Lung (tissue), 12 donors: Measurements from ENCODE around the gene RERE. TPM values are rescaled to one million over a fixed set of nuclear protein-coding genes. Genes with fewer than 3 reads are reported as not detected.
A peak's percentile ranks its signal among the peaks of the same experiment; 100 is the strongest.

Experiments
- ATAC-seq: fragments of 200-7000 bp; cut with Tn5 transposase; one replicate; pipeline ENCODE4 v1.9.1; 2020; ENCODE audit warnings: moderate number of reproducible peaks; ENCODE audit not compliant: insufficient read depth, low FRiP score
- DNase-seq, 3 donors: peaks; one replicate each; pipeline ENCODE4 v3.0.0-alpha.2; 2013 to 2017
- H3K27ac ChIP-seq, 2 donors: one replicate each; pipeline ENCODE4 v1.5.1; 2013; ENCODE audit warnings: mild to moderate bottlenecking in 2 of 2, moderate library complexity in 2 of 2, control low read depth in 1 of 2, inconsistent platforms in 1 of 2, low read depth in 1 of 2, low read length in 1 of 2
- H3K27me3 ChIP-seq, 3 donors: one replicate each; pipeline ENCODE4 v1.5.1; 2013; ENCODE audit warnings: low read length in 2 of 3; ENCODE audit not compliant: control insufficient read depth in 3 of 3, insufficient read depth in 3 of 3
- H3K36me3 ChIP-seq, 4 donors: one replicate each; pipeline ENCODE4 v1.5.1; 2013; ENCODE audit warnings: low read length in 4 of 4, mild to moderate bottlenecking in 1 of 4, moderate library complexity in 1 of 4; ENCODE audit not compliant: control insufficient read depth in 4 of 4, insufficient read depth in 4 of 4
- H3K4me1 ChIP-seq, 5 donors: one replicate each; pipeline ENCODE4 v1.5.1; 2013; ENCODE audit warnings: low read length in 5 of 5, mild to moderate bottlenecking in 2 of 5, moderate library complexity in 1 of 5; ENCODE audit not compliant: control insufficient read depth in 5 of 5, insufficient read depth in 5 of 5
- H3K4me3 ChIP-seq: one replicate; pipeline ENCODE4 v1.5.1; 2013; ENCODE audit warnings: mild to moderate bottlenecking, control low read depth, moderate library complexity
- H3K9ac ChIP-seq, 2 donors: one replicate each; pipeline ENCODE4 v1.5.1; 2013; ENCODE audit warnings: low read length in 2 of 2, control low read depth in 1 of 2; ENCODE audit not compliant: insufficient read depth in 1 of 2
- H3K9me3 ChIP-seq, 4 donors: one replicate each; pipeline ENCODE4 v1.5.1; 2013; ENCODE audit warnings: low read length in 3 of 4, mild to moderate bottlenecking in 1 of 4, moderate library complexity in 1 of 4; ENCODE audit not compliant: control insufficient read depth in 4 of 4, insufficient read depth in 3 of 4
- WGBS, 2 donors: extraction: QIAGEN DNeasy Blood & Tissue Kit; methylation state at CpG; one replicate each; pipeline ENCODE4 v1.1.7; 2013; 5-methylcytosine and 5-hydroxymethylcytosine counted together
- polyA plus RNA-seq, 2 donors: library from polyadenylated mRNA; stranded (reverse); fragments of 200-250 nt; gene quantifications; one replicate each; pipeline ENCODE4 v1.2.1, GENCODE V29; 2013
- total RNA-seq, 2 donors: library from RNA; depleted of rRNA in 1 of 2; stranded (reverse); fragments of >200 nt in 1 of 2; gene quantifications; one replicate each; pipeline ENCODE4 v1.2.1, GENCODE V29; 2014 to 2021
- TF ChIP-seq, protein P1 (sequence below): IDR thresholded peaks from 2 replicates; pipeline ENCODE4 v1.5.1; 2012; ENCODE audit warnings: mild to moderate bottlenecking; ENCODE audit errors: control extremely low read depth, extremely low read depth
- donor health status: control.
- donor health status: control.
- donor health status: Bipolar disorder and iron deficiency.
- donor health status: healthy.
- donor health status: DM: yes; HTN: yes; CAD: no.

RERE gene
- total and polyA plus RNA-seq, 4 donors, result 21.7 to 207 (median 57.5) TPM

GRCh38 chr1:8457760-8458381 lies 359.6 kb downstream of the RERE start:
- no peaks in the 10 kb centered on the region for H3K27me3 ChIP-seq
- 76 to 84% methylated on average over 7 of the region's 7 CpGs for WGBS, 2 donors
- DNase-seq, result no peak
- H3K9me3 ChIP-seq, result no peaks in the 10 kb centered on the region
- H3K4me1 ChIP-seq, result peaks cover 5 to 55% (median 26%) of the 10 kb centered on the region in 5 donors
- no peak overlapping the region for H3K9ac ChIP-seq
- H3K36me3 ChIP-seq, result no peaks in the 10 kb centered on the region
- no peak for ATAC-seq
- TF ChIP-seq, protein P1, sequence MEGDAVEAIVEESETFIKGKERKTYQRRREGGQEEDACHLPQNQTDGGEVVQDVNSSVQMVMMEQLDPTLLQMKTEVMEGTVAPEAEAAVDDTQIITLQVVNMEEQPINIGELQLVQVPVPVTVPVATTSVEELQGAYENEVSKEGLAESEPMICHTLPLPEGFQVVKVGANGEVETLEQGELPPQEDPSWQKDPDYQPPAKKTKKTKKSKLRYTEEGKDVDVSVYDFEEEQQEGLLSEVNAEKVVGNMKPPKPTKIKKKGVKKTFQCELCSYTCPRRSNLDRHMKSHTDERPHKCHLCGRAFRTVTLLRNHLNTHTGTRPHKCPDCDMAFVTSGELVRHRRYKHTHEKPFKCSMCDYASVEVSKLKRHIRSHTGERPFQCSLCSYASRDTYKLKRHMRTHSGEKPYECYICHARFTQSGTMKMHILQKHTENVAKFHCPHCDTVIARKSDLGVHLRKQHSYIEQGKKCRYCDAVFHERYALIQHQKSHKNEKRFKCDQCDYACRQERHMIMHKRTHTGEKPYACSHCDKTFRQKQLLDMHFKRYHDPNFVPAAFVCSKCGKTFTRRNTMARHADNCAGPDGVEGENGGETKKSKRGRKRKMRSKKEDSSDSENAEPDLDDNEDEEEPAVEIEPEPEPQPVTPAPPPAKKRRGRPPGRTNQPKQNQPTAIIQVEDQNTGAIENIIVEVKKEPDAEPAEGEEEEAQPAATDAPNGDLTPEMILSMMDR, result no peak
- H3K27ac ChIP-seq, result no peak overlapping the region
- no peak overlapping the region for H3K4me3 ChIP-seq

DNA sequence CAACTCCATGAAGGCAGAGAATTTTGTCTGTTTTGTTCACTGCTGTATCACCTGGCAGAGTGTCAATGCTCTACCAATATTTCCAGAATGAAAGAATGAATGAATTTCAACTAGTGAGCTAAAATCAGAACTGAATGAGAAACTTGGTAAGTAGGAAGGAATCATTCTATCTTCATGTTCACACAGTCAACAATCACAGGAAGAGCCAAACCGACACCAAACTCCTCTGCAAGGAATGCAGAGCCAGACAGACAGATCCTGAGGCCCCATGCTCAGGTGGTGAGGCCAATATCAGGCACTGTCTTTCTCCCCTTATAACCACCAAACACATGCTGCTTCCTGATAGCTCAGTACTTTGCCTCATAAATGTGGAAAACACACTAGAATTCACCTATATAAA lies 360.4 kb downstream of the RERE start:
- 43 to 70% methylated on average over 1 of the region's 1 CpG for WGBS, 2 donors
- Histone ChIP-seq H3K9ac (no peak overlapping the region), H3K9me3 (no peaks in the 10 kb centered on the region), H3K4me1 (peaks cover 0 to 46% (median 17%) of the 10 kb centered on the region in 5 donors), H3K27me3 (no peaks in the 10 kb centered on the region), H3K36me3 (no peaks in the 10 kb centered on the region), H3K27ac (no peak overlapping the region), H3K4me3 (no peak overlapping the region)
- ATAC-seq (no peak), DNase-seq (no peak)
- TF ChIP-seq, protein P1, result no peak

DNA sequence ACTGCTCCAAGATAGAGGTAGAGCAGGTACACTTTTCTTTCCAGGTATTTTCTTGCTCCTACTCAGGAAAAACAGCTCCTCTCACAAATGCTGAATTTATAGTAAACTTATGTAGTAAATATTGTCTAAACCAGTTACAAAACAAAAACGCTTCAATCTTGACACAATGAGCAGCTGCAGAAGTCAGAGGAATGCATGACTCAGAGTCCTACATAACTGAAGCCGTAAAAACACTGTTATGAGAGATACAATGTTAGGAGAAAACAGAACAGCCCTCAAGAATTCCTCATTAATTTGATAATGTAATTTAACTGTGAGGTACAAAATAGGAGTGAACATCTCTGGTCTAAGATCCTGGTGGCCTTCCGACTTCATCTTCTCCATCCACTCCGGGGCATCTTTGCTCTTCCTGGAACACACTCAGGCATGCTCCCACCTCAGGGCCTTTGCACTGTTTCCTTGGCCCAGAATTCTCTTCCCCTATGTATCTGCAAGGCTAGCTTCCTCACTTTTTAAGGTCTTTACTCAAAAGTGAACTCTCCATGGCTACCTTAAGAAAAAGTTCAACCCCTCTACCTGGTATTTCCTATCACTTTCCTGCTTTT lies 361.0 kb downstream of the RERE start:
- DNase-seq (peak in 2 of 3 donors; percentile 80 to 82), ATAC-seq (peak; percentile 53)
- no peaks in the 10 kb centered on the region for H3K27me3 ChIP-seq
- WGBS, 2 donors, result 74 to 86% methylated on average over 4 of the region's 4 CpGs
- TF ChIP-seq, protein P1, result no peak
- peak overlapping the region; percentile 55 to 80 for H3K27ac ChIP-seq
- no peaks in the 10 kb centered on the region for H3K36me3 ChIP-seq
- no peak overlapping the region for H3K9ac ChIP-seq
- H3K9me3 ChIP-seq, result no peaks in the 10 kb centered on the region
- H3K4me1 ChIP-seq, result peaks cover 0 to 40% (median 17%) of the 10 kb centered on the region in 5 donors
- H3K4me3 ChIP-seq, result no peak overlapping the region
